T-helper 17 cell (primary cell): ENCODE data around the gene AKT3. TPM values are rescaled to one million over a fixed set of nuclear protein-coding genes. Genes with fewer than 3 reads are reported as not detected.
A peak's percentile ranks its signal among the peaks of the same experiment; 100 is the strongest.

Source experiments
- ATAC-seq: fragments of 150-1000 bp; cut with Tn5 transposase; 2 replicates; pipeline ENCODE4 v1.10.0; 2021; ENCODE audit warnings: mild to moderate bottlenecking, moderate library complexity
- DNase-seq, 3 donors: peaks; one replicate each; pipeline versions ENCODE4 v3.0.0 to v3.0.0-alpha.2; 2020 to 2021
- H3K9me3 ChIP-seq: one replicate; pipeline ENCODE4 v1.7.0; 2013; ENCODE audit warnings: low read length, mild to moderate bottlenecking; ENCODE audit not compliant: control insufficient read depth, poor library complexity, severe bottlenecking
- H3K27ac Mint-ChIP-seq: one replicate; pipeline ENCODE4 v1.8.0; 2022; ENCODE audit warnings: mild to moderate bottlenecking, moderate library complexity, mixed read lengths
- H3K27me3 Mint-ChIP-seq: one replicate; pipeline ENCODE4 v1.8.0; 2022; ENCODE audit warnings: mixed read lengths
- H3K36me3 Mint-ChIP-seq: one replicate; pipeline ENCODE4 v1.8.0; 2022; ENCODE audit warnings: low read depth, mixed read lengths
- H3K4me1 Mint-ChIP-seq: one replicate; pipeline ENCODE4 v1.8.0; 2022; ENCODE audit warnings: mild to moderate bottlenecking, mixed read lengths
- H3K4me3 Mint-ChIP-seq: one replicate; pipeline ENCODE4 v1.8.0; 2022; ENCODE audit warnings: mild to moderate bottlenecking, moderate library complexity, mixed read lengths
- total RNA-seq, 4 donors: library from RNA in 2 of 4; stranded (reverse) in 2 of 4; gene quantifications; one replicate each; pipeline ENCODE4 v1.2.3 and lab custom pipeline; 2022 to 2026

Gene AKT3
- total RNA-seq, 2 donors from 2014 or later, result 96.0 to 103 TPM

DNA sequence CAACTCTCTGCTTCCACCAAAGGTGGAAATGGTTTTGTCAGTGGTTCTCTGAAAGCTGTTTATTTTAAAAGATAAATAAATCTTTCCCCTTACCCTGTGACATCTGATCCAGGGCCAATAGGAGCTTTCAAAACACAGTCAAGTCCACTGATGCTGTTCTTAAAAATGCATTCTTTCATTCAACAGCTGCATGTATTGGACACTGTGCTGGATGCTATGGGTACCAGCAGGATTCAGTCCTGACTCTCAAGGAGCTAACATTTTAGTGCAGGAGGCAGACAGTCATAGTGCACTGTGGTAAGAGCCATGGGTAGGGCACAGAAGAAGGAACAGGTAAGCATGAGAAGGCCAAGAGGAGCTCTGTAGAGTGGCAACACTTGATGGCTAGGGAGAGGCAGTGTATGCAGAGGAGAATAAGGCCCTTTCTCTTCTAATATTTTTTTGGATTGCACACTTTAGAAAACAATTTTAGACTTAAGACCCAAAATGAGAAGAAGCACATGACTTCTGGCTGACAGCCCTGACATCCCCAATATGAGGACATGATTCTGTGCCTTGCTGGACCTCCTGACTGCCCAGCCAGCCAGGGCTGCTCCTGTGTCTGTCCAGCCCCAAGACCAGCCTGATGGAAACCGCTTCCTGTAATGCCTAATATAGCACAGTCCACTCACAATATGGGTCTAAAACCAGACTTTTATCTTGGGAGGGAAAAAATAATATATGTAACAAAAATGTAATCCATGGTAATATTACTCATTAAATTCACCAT lies 386.9 kb downstream of the AKT3 start:
- Mint-ChIP-seq H3K4me3 (no peak overlapping the region), H3K36me3 (no peaks in the 10 kb centered on the region), H3K27me3 (no peaks in the 10 kb centered on the region), H3K4me1 (peaks cover 3% of the 10 kb centered on the region), H3K27ac (no peak overlapping the region)
- DNase-seq (no peak), ATAC-seq (no peak)
- H3K9me3 ChIP-seq, result no peaks in the 10 kb centered on the region

- no peaks in the 10 kb centered on the region for H3K36me3 Mint-ChIP-seq
- no peaks in the 10 kb centered on the region for H3K27me3 Mint-ChIP-seq
Measured at GRCh38 chr1:243461700-243462099, 388.3 kb downstream of the AKT3 start.

GRCh38 chr1:243459059-243459458 lies 391.0 kb downstream of the AKT3 start:
- no peaks in the 10 kb centered on the region for H3K27me3 Mint-ChIP-seq
- ATAC-seq (peak; percentile 20), DNase-seq (no peak)
- no peaks in the 10 kb centered on the region for H3K36me3 Mint-ChIP-seq
- H3K27ac Mint-ChIP-seq, result peak overlapping the region; percentile 43
- H3K4me3 Mint-ChIP-seq, result peak overlapping the region; percentile 3
- H3K4me1 Mint-ChIP-seq, result peaks cover 3% of the 10 kb centered on the region
- H3K9me3 ChIP-seq, result no peaks in the 10 kb centered on the region

More at GRCh38 chr1:243461700-243462099, 388.3 kb downstream of the AKT3 start:
- H3K4me3 Mint-ChIP-seq, result no peak overlapping the region
- H3K4me1 Mint-ChIP-seq, result peaks cover 3% of the 10 kb centered on the region
- no peaks in the 10 kb centered on the region for H3K9me3 ChIP-seq
- ATAC-seq (no peak), DNase-seq (no peak)
- H3K27ac Mint-ChIP-seq, result no peak overlapping the region

DNA sequence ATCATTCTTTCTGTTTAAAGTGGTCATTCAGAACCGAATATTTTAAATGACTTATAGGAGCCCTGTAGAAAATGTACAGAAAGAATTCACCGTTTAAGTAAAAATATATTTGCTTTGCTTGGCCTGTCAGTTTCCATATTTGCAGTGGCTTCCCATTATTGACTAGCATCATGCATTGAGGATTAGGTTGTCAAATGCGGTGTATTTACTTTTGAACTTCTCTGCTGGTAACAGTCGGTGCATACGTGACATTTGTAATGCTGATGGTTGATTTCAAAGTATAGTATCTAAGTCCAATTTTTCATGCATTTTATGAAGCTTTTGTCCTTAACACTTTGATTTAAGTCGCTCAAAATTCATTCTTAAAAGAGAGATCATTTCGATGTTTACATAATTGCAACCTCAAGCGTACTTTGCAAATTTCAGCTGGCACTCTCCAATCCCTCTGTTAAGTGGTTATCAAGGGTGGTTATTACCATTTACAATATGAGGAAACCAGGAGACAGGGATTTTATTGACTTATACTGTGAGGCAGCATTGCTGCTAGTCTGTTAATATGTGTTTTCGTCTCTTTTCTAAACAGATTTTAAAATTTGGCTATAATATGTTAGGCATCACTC lies 392.6 kb downstream of the AKT3 start:
- no peaks in the 10 kb centered on the region for H3K36me3 Mint-ChIP-seq
- peaks cover 3% of the 10 kb centered on the region for H3K4me1 Mint-ChIP-seq
- H3K27me3 Mint-ChIP-seq, result no peaks in the 10 kb centered on the region
- no peaks in the 10 kb centered on the region for H3K9me3 ChIP-seq
- ATAC-seq, result no peak
- H3K4me3 Mint-ChIP-seq, result no peak overlapping the region
- no peak overlapping the region for H3K27ac Mint-ChIP-seq
- no peak for DNase-seq

DNA sequence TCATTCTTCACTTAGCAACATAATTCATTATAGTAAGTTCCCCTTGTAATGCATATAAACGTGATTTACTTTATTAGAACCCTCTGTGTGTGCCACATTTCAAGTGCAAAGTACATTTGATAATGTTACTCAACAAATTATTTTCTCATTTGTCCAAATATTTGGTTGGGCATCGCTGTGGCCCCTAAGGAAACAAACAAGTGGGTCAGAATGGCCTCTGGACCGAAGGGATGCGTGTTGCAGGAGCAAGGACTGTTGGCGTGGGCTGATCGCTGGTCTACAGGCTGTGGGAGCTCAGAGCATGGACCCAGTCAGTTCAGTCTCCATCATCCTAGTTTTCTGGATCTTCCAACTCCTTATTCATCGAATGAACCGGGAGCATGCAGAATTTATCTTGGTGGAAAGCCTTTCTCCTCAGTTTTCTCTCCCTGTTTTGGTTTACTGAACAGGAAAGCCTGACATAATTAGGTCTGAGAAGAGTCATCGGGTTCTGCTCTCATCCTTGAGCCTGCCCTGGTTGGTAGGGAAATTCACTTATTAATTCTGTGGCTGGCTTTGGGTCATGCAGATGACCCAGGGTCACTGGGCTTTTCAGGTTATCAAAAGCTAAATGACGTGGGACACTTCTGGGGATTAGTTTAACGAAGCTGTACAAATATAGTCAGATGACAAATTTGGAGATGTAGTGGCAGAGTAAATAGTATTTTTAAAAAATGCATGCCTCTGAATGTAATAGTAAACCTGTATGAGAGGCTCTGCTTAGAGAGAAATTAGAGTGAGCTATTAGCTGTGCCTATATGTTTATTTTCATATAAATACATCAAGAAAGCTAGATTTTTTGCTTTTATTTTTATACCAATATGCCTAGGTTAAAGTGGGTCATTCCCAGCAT lies 394.0 kb downstream of the AKT3 start:
- peaks cover 3% of the 10 kb centered on the region for H3K36me3 Mint-ChIP-seq
- no peaks in the 10 kb centered on the region for H3K27me3 Mint-ChIP-seq
- H3K4me3 Mint-ChIP-seq, result no peak overlapping the region

GRCh38 chr1:243454328-243454997 lies 395.6 kb downstream of the AKT3 start:
- H3K27ac Mint-ChIP-seq, result no peak overlapping the region
- no peak overlapping the region for H3K4me3 Mint-ChIP-seq
- no peaks in the 10 kb centered on the region for H3K9me3 ChIP-seq
- H3K27me3 Mint-ChIP-seq, result no peaks in the 10 kb centered on the region
- peaks cover 5% of the 10 kb centered on the region for H3K4me1 Mint-ChIP-seq
- peaks cover 3% of the 10 kb centered on the region for H3K36me3 Mint-ChIP-seq
- DNase-seq (no peak), ATAC-seq (no peak)

More for the DNA sequence above, 394.0 kb downstream of the AKT3 start:
- DNase-seq, result no peak
- H3K4me1 Mint-ChIP-seq, result peaks cover 5% of the 10 kb centered on the region
- no peak overlapping the region for H3K27ac Mint-ChIP-seq
- H3K9me3 ChIP-seq, result no peaks in the 10 kb centered on the region
- ATAC-seq, result no peak

DNA sequence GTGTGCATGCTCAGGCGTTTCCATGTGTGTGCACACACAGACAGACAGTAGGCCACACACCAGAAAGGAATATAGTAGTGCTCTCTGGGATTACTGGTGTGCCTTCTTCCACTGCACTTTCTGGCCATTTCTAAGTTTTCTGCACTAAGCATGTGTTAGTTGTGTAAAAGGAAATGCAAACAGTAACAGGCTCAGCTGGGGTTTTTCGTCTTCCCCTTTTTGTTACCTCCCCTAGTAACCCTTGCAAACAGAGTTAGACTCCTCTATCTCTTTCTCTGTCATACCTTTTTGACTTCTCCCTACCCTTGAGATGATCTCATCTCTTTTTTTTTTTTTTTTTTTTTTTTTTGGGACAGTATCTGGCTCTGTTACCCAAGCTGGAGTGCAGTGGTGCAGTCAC lies 398.0 kb downstream of the AKT3 start:
- Mint-ChIP-seq H3K36me3 (peaks cover 3% of the 10 kb centered on the region), H3K4me1 (peaks cover 4% of the 10 kb centered on the region), H3K4me3 (no peak overlapping the region), H3K27me3 (no peaks in the 10 kb centered on the region), H3K27ac (no peak overlapping the region)
- ATAC-seq (peak; percentile 32), DNase-seq (no peak)
- no peaks in the 10 kb centered on the region for H3K9me3 ChIP-seq

DNA sequence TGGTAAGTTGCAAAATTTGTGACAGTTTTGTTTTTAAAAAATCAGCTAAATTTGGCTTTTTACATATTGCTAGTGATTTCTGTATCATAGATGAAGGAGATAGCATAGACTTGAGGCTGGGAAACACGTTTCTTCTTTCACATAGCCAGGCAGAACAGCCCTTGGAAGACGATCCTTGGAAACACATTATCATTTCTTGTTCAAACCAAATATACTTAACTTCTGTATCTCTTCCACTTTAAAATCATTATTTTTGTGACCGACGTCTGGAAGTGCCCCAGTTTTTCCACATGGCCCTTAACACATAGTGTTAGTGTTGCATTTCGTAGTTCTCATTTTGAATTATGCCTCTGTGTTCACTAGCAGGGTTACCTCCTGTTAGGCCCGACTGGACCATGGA lies 400.7 kb downstream of the AKT3 start:
- DNase-seq (no peak), ATAC-seq (no peak)
- peaks cover 5% of the 10 kb centered on the region for H3K36me3 Mint-ChIP-seq
- H3K27me3 Mint-ChIP-seq, result no peaks in the 10 kb centered on the region
- no peak overlapping the region for H3K27ac Mint-ChIP-seq
- no peaks in the 10 kb centered on the region for H3K9me3 ChIP-seq
- peaks cover 7% of the 10 kb centered on the region for H3K4me1 Mint-ChIP-seq
- H3K4me3 Mint-ChIP-seq, result no peak overlapping the region

DNA sequence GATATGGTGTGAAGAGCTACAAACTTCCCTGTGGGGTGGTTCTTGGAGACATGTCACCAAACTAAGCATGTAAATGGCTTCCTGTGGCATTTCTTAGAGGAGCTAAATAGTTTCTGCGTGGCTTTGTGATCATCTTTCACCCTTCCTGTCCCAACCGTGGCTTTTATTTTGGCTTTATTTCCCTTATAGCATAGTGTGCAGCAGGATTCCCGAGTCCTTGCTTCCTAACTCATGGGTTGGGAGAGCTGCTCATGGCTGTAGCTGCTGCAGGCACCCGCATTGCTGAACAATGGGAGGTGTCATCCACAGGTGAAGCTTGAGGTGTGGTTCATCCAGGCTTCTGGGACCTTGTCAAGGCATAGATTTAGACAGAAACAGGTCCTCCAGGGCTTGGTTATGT lies 402.2 kb downstream of the AKT3 start:
- DNase-seq (no peak), ATAC-seq (no peak)
- H3K9me3 ChIP-seq, result no peaks in the 10 kb centered on the region
- Mint-ChIP-seq H3K36me3 (peaks cover 5% of the 10 kb centered on the region), H3K27me3 (no peaks in the 10 kb centered on the region), H3K27ac (no peak overlapping the region), H3K4me3 (no peak overlapping the region), H3K4me1 (peaks cover 11% of the 10 kb centered on the region)

DNA sequence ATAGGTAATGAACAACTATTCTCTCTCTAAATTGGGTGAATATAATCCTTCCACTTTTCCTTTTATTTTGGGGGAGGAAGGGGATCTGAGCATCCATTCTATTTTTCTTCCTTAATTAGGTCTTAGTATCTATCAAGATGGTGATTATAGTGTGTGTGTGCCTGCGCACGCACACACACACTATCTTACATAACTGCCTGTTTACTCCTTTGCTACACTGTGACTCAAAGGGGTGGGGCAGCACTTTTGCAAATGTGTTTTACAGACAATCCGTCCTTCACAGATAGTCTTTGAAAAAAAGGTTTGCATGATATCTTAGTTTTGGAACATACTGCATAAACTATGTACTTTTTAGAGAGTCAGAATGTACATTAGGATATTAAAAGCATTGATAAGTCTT lies 402.7 kb downstream of the AKT3 start:
- no peaks in the 10 kb centered on the region for H3K9me3 ChIP-seq
- DNase-seq, result no peak
- H3K27me3 Mint-ChIP-seq, result no peaks in the 10 kb centered on the region
- H3K27ac Mint-ChIP-seq, result no peak overlapping the region
- H3K36me3 Mint-ChIP-seq, result peaks cover 5% of the 10 kb centered on the region
- H3K4me1 Mint-ChIP-seq, result peaks cover 11% of the 10 kb centered on the region
- H3K4me3 Mint-ChIP-seq, result no peak overlapping the region
- ATAC-seq, result no peak

DNA sequence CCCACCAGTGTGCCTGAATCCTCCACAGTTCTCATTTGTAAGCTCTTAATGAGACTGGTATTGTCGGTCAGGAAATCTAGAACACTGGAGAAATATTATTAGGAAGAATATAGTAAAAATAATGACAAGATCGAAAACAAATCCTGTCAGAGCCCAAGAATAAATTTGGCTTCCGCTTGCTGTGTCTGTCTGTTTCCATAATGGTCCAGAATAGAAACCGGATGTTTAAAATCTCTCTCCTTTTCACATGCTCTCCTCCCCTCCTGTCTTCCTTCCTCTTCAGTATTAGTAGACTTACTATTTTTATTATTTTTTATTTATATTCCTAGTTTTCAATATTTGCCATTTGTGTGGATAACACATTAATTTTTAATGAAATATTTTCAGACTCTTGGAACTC lies 406.5 kb downstream of the AKT3 start:
- Mint-ChIP-seq H3K36me3 (peaks cover 5% of the 10 kb centered on the region), H3K4me3 (no peak overlapping the region), H3K27me3 (no peaks in the 10 kb centered on the region), H3K4me1 (peaks cover 11% of the 10 kb centered on the region), H3K27ac (no peak overlapping the region)
- no peaks in the 10 kb centered on the region for H3K9me3 ChIP-seq
- ATAC-seq (no peak), DNase-seq (no peak)

DNA sequence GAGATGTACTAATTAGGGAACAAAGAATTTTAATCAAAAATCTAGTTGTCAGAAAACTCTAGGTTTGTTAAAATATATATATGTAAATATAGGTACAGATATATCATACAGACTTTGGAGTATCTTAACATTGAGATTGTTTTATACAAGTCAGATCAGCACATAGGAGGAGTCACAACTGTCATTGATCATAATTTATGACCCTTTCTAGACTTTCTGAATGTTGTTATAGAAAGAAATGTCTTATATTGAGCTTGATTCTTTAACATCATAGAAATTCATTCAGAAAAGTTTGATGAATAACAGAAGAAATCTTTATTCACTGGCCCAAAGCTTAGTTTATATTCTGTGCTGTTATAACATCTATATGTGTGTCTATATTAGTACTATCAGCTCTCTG lies 408.4 kb downstream of the AKT3 start:
- no peak overlapping the region for H3K27ac Mint-ChIP-seq
- no peak for DNase-seq
- H3K4me3 Mint-ChIP-seq, result no peak overlapping the region
- H3K4me1 Mint-ChIP-seq, result peaks cover 8% of the 10 kb centered on the region
- no peaks in the 10 kb centered on the region for H3K9me3 ChIP-seq
- no peaks in the 10 kb centered on the region for H3K27me3 Mint-ChIP-seq
- peaks cover 7% of the 10 kb centered on the region for H3K36me3 Mint-ChIP-seq
- no peak for ATAC-seq

- no peaks in the 10 kb centered on the region for H3K9me3 ChIP-seq
- H3K36me3 Mint-ChIP-seq, result peaks cover 5% of the 10 kb centered on the region
- H3K27me3 Mint-ChIP-seq, result no peaks in the 10 kb centered on the region
- H3K4me3 Mint-ChIP-seq, result no peak overlapping the region
- DNase-seq (no peak), ATAC-seq (no peak)
- peaks cover 5% of the 10 kb centered on the region for H3K4me1 Mint-ChIP-seq
- H3K27ac Mint-ChIP-seq, result no peak overlapping the region
Measured at GRCh38 chr1:243440406-243440805, 409.6 kb downstream of the AKT3 start.
